ENCODE results near the gene ENOPH1.

Gene ENOPH1

GRCh38 chr4:82447886-82448285 lies 17.5 kb downstream of the ENOPH1 start:
- Histone ChIP-seq H3K4me3 (ENCODE audit: low read length, poor library complexity, severe bottlenecking) (no peak overlapping the region), H3K4me1 (ENCODE audit: insufficient read depth, low read length, poor library complexity, severe bottlenecking) (no peaks in the 10 kb centered on the region), H2AFZ (ENCODE audit: low read length) (no peak overlapping the region), H3K36me3 (ENCODE audit: insufficient read depth, low read length) (peaks cover 50% of the 10 kb centered on the region), H3K27me3 (ENCODE audit: insufficient read depth, low read length, poor library complexity, severe bottlenecking) (no peaks in the 10 kb centered on the region), H3K9me3 (ENCODE audit: insufficient read depth, low read depth, low read length) (no peaks in the 10 kb centered on the region), H3K9me2 (replicated peaks; ENCODE audit: low read depth, low read length) (no peaks in the 10 kb centered on the region), H4K20me1 (ENCODE audit: insufficient read depth, low read length, poor library complexity, severe bottlenecking) (peaks cover 6% of the 10 kb centered on the region), H3F3A (ENCODE audit: low read depth) (no peaks in the 10 kb centered on the region), H3K9ac (ENCODE audit: low read depth, low read length, poor library complexity, severe bottlenecking) (no peak overlapping the region), H3K4me2 (ENCODE audit: low read depth, low read length, poor library complexity, severe bottlenecking) (no peak overlapping the region), H3K79me2 (ENCODE audit: insufficient read depth, low read length) (peaks cover 58% of the 10 kb centered on the region)
- TF ChIP-seq EZH2phosphoT487 (IDR thresholded peaks at IDR 0.05; ENCODE audit: borderline replicate concordance) = no peak
- TF ChIP-seq CTCF (conservative IDR thresholded peaks at IDR 0.05; ENCODE audit: low read length) = no peak

- Histone ChIP-seq H2AFZ (ENCODE audit: low read length) (no peak overlapping the region), H3K4me2 (ENCODE audit: low read depth, low read length, poor library complexity, severe bottlenecking) (no peak overlapping the region), H3K9ac (ENCODE audit: low read depth, low read length, poor library complexity, severe bottlenecking) (no peak overlapping the region), H4K20me1 (ENCODE audit: insufficient read depth, low read length, poor library complexity, severe bottlenecking) (no peaks in the 10 kb centered on the region), H3F3A (ENCODE audit: low read depth) (no peaks in the 10 kb centered on the region), H3K27me3 (ENCODE audit: insufficient read depth, low read length, poor library complexity, severe bottlenecking) (no peaks in the 10 kb centered on the region), H3K9me2 (replicated peaks; ENCODE audit: low read depth, low read length) (no peaks in the 10 kb centered on the region), H3K4me3 (ENCODE audit: low read length, poor library complexity, severe bottlenecking) (no peak overlapping the region), H3K36me3 (ENCODE audit: insufficient read depth, low read length) (peaks cover 77% of the 10 kb centered on the region), H3K4me1 (ENCODE audit: insufficient read depth, low read length, poor library complexity, severe bottlenecking) (no peaks in the 10 kb centered on the region), H3K79me2 (ENCODE audit: insufficient read depth, low read length) (peaks cover 27% of the 10 kb centered on the region), H3K9me3 (ENCODE audit: insufficient read depth, low read depth, low read length) (no peaks in the 10 kb centered on the region)
- no peak for TF ChIP-seq CTCF (conservative IDR thresholded peaks at IDR 0.05; ENCODE audit: low read length)
- TF ChIP-seq EZH2phosphoT487 (IDR thresholded peaks at IDR 0.05; ENCODE audit: borderline replicate concordance) = no peak
Observed at GRCh38 chr4:82450966-82451755, 20.8 kb downstream of the ENOPH1 start.

GRCh38 chr4:82452026-82452425 lies 21.6 kb downstream of the ENOPH1 start:
- Histone ChIP-seq H2AFZ (ENCODE audit: low read length) (no peak overlapping the region), H3K4me3 (ENCODE audit: low read length, poor library complexity, severe bottlenecking) (no peak overlapping the region), H3K9me3 (ENCODE audit: insufficient read depth, low read depth, low read length) (no peaks in the 10 kb centered on the region), H3K9ac (ENCODE audit: low read depth, low read length, poor library complexity, severe bottlenecking) (no peak overlapping the region), H3K36me3 (ENCODE audit: insufficient read depth, low read length) (peaks cover 86% of the 10 kb centered on the region), H4K20me1 (ENCODE audit: insufficient read depth, low read length, poor library complexity, severe bottlenecking) (no peaks in the 10 kb centered on the region), H3K9me2 (replicated peaks; ENCODE audit: low read depth, low read length) (no peaks in the 10 kb centered on the region), H3K79me2 (ENCODE audit: insufficient read depth, low read length) (peaks cover 21% of the 10 kb centered on the region), H3F3A (ENCODE audit: low read depth) (no peaks in the 10 kb centered on the region), H3K4me2 (ENCODE audit: low read depth, low read length, poor library complexity, severe bottlenecking) (no peak overlapping the region), H3K27me3 (ENCODE audit: insufficient read depth, low read length, poor library complexity, severe bottlenecking) (no peaks in the 10 kb centered on the region), H3K4me1 (ENCODE audit: insufficient read depth, low read length, poor library complexity, severe bottlenecking) (no peaks in the 10 kb centered on the region)
- TF ChIP-seq CTCF (conservative IDR thresholded peaks at IDR 0.05; ENCODE audit: low read length) (no peak), EZH2phosphoT487 (IDR thresholded peaks at IDR 0.05; ENCODE audit: borderline replicate concordance) (no peak)

All from Loucy (cell line).